DND-41 (cell line): ENCODE data around the gene ELMOD3.

Experiments used
- EZH2 ChIP-seq: IDR thresholded peaks from 3 replicates; pipeline ENCODE4 v1.6.1; 2012; ENCODE audit warnings: borderline replicate concordance, low read depth, mild to moderate bottlenecking, moderate library complexity, low read length, inconsistent platforms; ENCODE audit not compliant: severe bottlenecking
- TF ChIP-seq, protein P1 (sequence below): IDR thresholded peaks from 2 replicates; pipeline ENCODE4 v1.5.1; 2012; ENCODE audit warnings: borderline replicate concordance, low read length, moderate library complexity, mild to moderate bottlenecking; ENCODE audit not compliant: poor library complexity, severe bottlenecking; ENCODE audit errors: extremely low read depth

- TF ChIP-seq, protein P1, sequence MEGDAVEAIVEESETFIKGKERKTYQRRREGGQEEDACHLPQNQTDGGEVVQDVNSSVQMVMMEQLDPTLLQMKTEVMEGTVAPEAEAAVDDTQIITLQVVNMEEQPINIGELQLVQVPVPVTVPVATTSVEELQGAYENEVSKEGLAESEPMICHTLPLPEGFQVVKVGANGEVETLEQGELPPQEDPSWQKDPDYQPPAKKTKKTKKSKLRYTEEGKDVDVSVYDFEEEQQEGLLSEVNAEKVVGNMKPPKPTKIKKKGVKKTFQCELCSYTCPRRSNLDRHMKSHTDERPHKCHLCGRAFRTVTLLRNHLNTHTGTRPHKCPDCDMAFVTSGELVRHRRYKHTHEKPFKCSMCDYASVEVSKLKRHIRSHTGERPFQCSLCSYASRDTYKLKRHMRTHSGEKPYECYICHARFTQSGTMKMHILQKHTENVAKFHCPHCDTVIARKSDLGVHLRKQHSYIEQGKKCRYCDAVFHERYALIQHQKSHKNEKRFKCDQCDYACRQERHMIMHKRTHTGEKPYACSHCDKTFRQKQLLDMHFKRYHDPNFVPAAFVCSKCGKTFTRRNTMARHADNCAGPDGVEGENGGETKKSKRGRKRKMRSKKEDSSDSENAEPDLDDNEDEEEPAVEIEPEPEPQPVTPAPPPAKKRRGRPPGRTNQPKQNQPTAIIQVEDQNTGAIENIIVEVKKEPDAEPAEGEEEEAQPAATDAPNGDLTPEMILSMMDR, result no peak
- TF ChIP-seq EZH2, result no peak
Observed at GRCh38 chr2:85314884-85315242, 39.7 kb upstream of the ELMOD3 start.
